LNCAP (cell line): ENCODE measurements around the gene SLC13A3.

Experiments
- TF ChIP-seq, protein P1 (sequence below): fragments of 450-650 bp; IDR thresholded peaks from 2 replicates; pipeline ENCODE4 v1.5.1; 2017; ENCODE audit warnings: mild to moderate bottlenecking

Gene SLC13A3

DNA sequence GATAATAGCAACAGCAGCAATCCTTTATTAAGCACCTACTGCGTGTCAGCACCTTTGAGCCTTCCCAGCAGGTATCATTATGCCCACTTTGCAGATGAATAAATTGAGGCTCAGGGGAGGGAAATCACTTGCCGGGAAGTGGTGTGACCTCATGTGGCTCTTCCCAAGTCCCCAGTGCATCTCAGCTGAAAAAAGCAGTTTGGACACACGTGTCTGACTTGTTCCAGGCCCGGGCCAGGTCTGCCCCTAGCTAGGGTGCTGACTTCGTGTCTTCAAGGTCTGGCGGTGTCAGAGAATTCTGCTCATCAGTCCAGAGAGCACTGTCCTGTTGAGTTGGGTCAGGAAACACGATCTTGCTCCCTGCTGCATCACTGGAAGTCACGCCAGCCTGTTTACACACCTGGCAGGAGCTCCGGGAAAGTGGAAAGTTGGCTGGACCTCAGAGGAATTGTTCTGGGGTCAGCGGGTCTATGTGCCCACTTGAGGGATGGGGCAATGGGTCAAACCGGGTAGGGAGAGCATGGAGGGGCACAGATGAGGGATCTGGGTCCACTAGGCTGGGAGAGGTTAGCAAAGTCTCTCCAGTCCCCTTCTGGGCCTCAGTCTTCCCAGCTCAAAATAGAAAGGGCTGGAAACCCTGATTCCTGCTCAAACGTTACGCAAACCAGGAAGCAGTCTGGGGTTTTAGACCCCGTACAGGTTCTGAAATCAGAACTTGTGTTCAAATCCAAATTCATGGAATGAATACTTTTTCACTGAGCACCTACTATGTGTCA, 10.5 kb downstream of the SLC13A3 start:
- TF ChIP-seq, protein P1, sequence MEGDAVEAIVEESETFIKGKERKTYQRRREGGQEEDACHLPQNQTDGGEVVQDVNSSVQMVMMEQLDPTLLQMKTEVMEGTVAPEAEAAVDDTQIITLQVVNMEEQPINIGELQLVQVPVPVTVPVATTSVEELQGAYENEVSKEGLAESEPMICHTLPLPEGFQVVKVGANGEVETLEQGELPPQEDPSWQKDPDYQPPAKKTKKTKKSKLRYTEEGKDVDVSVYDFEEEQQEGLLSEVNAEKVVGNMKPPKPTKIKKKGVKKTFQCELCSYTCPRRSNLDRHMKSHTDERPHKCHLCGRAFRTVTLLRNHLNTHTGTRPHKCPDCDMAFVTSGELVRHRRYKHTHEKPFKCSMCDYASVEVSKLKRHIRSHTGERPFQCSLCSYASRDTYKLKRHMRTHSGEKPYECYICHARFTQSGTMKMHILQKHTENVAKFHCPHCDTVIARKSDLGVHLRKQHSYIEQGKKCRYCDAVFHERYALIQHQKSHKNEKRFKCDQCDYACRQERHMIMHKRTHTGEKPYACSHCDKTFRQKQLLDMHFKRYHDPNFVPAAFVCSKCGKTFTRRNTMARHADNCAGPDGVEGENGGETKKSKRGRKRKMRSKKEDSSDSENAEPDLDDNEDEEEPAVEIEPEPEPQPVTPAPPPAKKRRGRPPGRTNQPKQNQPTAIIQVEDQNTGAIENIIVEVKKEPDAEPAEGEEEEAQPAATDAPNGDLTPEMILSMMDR: no peak

DNA sequence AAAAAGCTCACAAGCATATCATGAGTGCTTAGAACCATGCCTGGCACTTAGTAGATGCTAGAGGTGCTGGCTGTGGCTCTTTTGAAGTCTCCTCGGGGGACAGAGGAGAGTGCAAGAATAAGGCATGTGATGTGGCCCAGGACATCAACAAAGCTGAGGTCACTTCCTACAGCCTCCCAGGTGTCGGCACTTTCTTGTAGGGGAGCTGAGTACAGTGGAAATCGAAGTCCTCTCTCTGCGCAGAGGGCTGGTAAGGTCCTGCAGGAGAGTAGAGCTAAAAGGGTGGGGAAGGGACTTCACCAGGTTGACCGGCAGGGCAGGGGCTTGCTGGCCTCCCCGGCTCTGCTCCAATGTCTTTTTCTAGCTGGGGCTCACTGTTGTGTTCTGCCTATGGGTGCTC, 11.2 kb downstream of the SLC13A3 start:
- TF ChIP-seq, protein P1: no peak

GRCh38 chr20:46639587-46639986, 11.7 kb downstream of the SLC13A3 start:
- TF ChIP-seq, protein P1: no peak

GRCh38 chr20:46638898-46639274, 12.4 kb downstream of the SLC13A3 start:
- TF ChIP-seq, protein P1: no peak

DNA sequence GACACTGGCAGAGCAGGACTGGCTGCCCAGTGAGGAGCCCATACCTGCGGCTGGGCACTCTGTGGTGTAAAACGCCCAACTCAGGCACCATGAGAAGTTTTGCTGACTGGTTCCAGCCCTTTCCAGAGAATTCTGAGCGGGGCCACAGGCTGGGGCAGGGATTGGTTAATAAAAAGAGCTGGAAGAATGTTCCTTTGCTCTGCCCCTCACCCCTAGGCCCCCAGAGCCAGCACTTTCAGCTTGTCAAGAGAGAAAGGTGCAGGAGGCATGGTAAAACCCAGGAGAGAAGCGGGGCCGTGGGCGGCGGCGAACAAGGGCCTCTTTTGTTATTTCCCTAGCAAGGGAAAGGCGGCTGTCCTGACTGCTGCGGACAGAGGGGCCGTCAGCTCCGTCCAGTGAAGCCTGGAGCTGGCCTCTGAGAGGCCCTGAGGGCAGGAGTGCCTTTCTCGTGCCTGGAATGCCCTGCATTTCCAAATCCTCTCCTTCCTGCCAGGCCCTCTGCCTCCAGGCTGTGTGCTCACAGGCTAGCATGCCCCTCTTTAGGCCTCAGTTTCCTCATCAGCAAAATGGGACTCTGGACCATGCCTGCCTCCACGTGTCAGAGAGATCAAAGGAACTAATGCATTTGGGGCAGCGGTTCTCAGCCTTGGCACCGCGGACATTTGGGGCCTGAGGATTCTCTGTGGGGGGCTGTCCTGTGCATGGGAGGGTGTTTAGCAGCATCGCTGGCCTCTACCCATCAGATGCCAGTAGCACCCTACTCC, 12.9 kb downstream of the SLC13A3 start:
- TF ChIP-seq, protein P1: no peak

- TF ChIP-seq, protein P1: no peak
These were observed 13.7 kb downstream of the SLC13A3 start for GRCh38 chr20:46637427-46638133.

- TF ChIP-seq, protein P1: no peak
These were observed 14.2 kb downstream of the SLC13A3 start for GRCh38 chr20:46637020-46637419.
